Activated CD8-positive, alpha-beta memory T cell treated with anti-CD3 and anti-CD28 coated beads for 36 hours (primary cell): ENCODE data around the gene RAB4B. TPM values are rescaled to one million over a fixed set of nuclear protein-coding genes. Genes with fewer than 3 reads are reported as not detected.
"Not testable (repeated sequence)": the region's sequence is repeated elsewhere in the genome, so short reads cannot be mapped to it uniquely, and the experiment has no call there.

Experiments used
- CTCF ChIA-PET: fragments of 350-600 bp; sonication (Branson Sonifier 250); formaldehyde crosslinking; loops from one replicate; lab custom pipeline; 2021; ENCODE audit warnings: antibody characterized with exemption; lab: Charles Lee
- POLR2A ChIA-PET: fragments of 350-600 bp; sonication (Branson Sonifier 250); formaldehyde crosslinking; loops from one replicate; lab custom pipeline; 2021; ENCODE audit warnings: antibody characterized with exemption; lab: Charles Lee
- total RNA-seq, 2 experiments: library from RNA; stranded (reverse); gene quantifications; one replicate each; pipeline ENCODE4 v1.2.3, GENCODE V29; 2021

The RAB4B gene
- total RNA-seq, 2 experiments from 2014 or later: 23.4 to 24.5 TPM

GRCh38 chr19:40805258-40805868, 27.3 kb downstream of the RAB4B start:
- CTCF ChIA-PET: interaction anchor here (0.8 to 3.2 kb wide), 6 partner anchors 28 to 142 kb away, joined by 3 to 20 read pairs (median 8); partner anchors contain the start of genes COQ8B, ITPKC and RAB4B
- POLR2A ChIA-PET: interaction anchor here (0.7 to 1.5 kb wide), 3 partner anchors 28 to 55 kb away, joined by 3 read pairs; partner anchors contain the start of gene ACTMAP

GRCh38 chr19:40806423-40807146, 28.5 kb downstream of the RAB4B start:
- ChIA-PET POLR2A (interaction anchor here (0.5 to 1.5 kb wide), 5 partner anchors 16 to 363 kb away, joined by 3 to 4 read pairs (median 3); partner anchors contain the start of gene RAB4B), CTCF (interaction anchor here (0.6 to 3.2 kb wide), 20 partner anchors 11 to 172 kb away, joined by 3 to 20 read pairs (median 4); partner anchors contain the start of genes ACTMAP, COQ8B, ITPKC and RAB4B)

- POLR2A ChIA-PET: interaction anchor here (0.6 to 1.1 kb wide), 4 partner anchors 22 to 364 kb away, joined by 3 to 4 read pairs (median 3); partner anchors contain the start of genes COQ8B and RAB4B
- CTCF ChIA-PET: interaction anchor here (0.6 to 3.2 kb wide), 16 partner anchors 10 to 173 kb away, joined by 3 to 20 read pairs (median 6); partner anchors contain the start of genes ACTMAP, COQ8B, ITPKC and RAB4B
These were observed 29.3 kb downstream of the RAB4B start for GRCh38 chr19:40807147-40808020.

GRCh38 chr19:40808021-40808325, 29.9 kb downstream of the RAB4B start:
- ChIA-PET POLR2A (no interaction called here), CTCF (interaction anchor here (1.6 to 2.9 kb wide), 4 partner anchors 11 to 151 kb away, joined by 3 to 19 read pairs (median 9); no protein-coding TSS in a partner anchor)

GRCh38 chr19:40808497-40808896, 30.4 kb downstream of the RAB4B start:
- ChIA-PET CTCF (interaction anchor here (2.6 to 2.9 kb wide), 2 partner anchors 11 to 145 kb away, joined by 14 to 19 read pairs; no protein-coding TSS in a partner anchor), POLR2A (no interaction called here)

- ChIA-PET CTCF (interaction anchor here (2.9 kb wide), 1 partner anchor 146 kb away, joined by 19 read pairs; no protein-coding TSS in a partner anchor), POLR2A (interaction anchor here (0.7 kb wide), 1 partner anchor 402 kb away, joined by 4 read pairs; no protein-coding TSS in a partner anchor)
These were observed 31.5 kb downstream of the RAB4B start for GRCh38 chr19:40809358-40810086.

GRCh38 chr19:40810160-40810559, 32.1 kb downstream of the RAB4B start:
- CTCF ChIA-PET: no interaction called here
- POLR2A ChIA-PET: no interaction called here

- CTCF ChIA-PET: not testable (repeated sequence)
- POLR2A ChIA-PET: interaction anchor here (0.6 kb wide), 1 partner anchor 58 kb away, joined by 3 read pairs; no protein-coding TSS in a partner anchor
These were observed 32.8 kb downstream of the RAB4B start for GRCh38 chr19:40810649-40811408.

- ChIA-PET POLR2A (interaction anchor here (0.6 kb wide), 1 partner anchor 59 kb away, joined by 3 read pairs; no protein-coding TSS in a partner anchor), CTCF (interaction anchor here (1.2 kb wide), 2 partner anchors 9 to 149 kb away, joined by 3 to 4 read pairs; no protein-coding TSS in a partner anchor)
These were observed 33.7 kb downstream of the RAB4B start for GRCh38 chr19:40811478-40812341.

GRCh38 chr19:40812571-40812970, 34.5 kb downstream of the RAB4B start:
- CTCF ChIA-PET: interaction anchor here (1.2 kb wide), 2 partner anchors 9 to 150 kb away, joined by 3 to 4 read pairs; no protein-coding TSS in a partner anchor
- POLR2A ChIA-PET: not testable (repeated sequence)

GRCh38 chr19:40813182-40813581, 35.1 kb downstream of the RAB4B start:
- ChIA-PET CTCF (interaction anchor here (1.2 kb wide), 1 partner anchor 10 kb away, joined by 3 read pairs; no protein-coding TSS in a partner anchor), POLR2A (no interaction called here)

- ChIA-PET CTCF (no interaction called here), POLR2A (no interaction called here)
These were observed 37.2 kb downstream of the RAB4B start for GRCh38 chr19:40815223-40815622.

- ChIA-PET POLR2A (interaction anchor here (1.2 kb wide), 1 partner anchor 155 kb away, joined by 3 read pairs; no protein-coding TSS in a partner anchor), CTCF (interaction anchor here (0.5 to 3.6 kb wide), 11 partner anchors 12 to 181 kb away, joined by 3 to 24 read pairs (median 5); partner anchors contain the start of genes ACTMAP, COQ8B, ITPKC and RAB4B)
These were observed 40.7 kb downstream of the RAB4B start for GRCh38 chr19:40818480-40819399.

- POLR2A ChIA-PET: interaction anchor here (1.2 kb wide), 1 partner anchor 156 kb away, joined by 3 read pairs; no protein-coding TSS in a partner anchor
These were observed 41.6 kb downstream of the RAB4B start for GRCh38 chr19:40819479-40820234.

More at GRCh38 chr19:40819479-40820234, 41.6 kb downstream of the RAB4B start:
- CTCF ChIA-PET: interaction anchor here (0.5 to 3.6 kb wide), 13 partner anchors 13 to 182 kb away, joined by 3 to 24 read pairs (median 4); partner anchors contain the start of genes ACTMAP, COQ8B, ITPKC and RAB4B
